ENCODE measurements around the gene PACSIN2.

DNA sequence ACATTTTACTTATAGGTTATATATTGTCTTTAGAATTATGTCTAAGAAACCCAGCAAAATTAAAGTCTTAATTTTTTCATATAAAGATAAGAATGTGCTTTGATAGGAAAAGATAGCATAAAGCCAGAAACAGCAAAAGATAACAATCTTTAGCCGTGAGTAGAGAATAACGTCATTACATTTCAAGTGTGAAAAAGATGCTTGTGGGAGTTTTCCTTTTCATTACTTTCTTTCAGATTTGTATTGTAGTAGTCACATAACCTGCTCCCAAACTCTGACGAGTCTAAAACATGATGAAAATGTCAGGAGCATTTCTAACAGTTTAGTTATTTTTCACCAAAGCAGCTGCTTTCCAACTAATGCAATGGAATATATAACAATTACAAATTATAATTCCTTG is 189.2 kb downstream of the PACSIN2 start:
- TF ChIP-seq, protein P1, sequence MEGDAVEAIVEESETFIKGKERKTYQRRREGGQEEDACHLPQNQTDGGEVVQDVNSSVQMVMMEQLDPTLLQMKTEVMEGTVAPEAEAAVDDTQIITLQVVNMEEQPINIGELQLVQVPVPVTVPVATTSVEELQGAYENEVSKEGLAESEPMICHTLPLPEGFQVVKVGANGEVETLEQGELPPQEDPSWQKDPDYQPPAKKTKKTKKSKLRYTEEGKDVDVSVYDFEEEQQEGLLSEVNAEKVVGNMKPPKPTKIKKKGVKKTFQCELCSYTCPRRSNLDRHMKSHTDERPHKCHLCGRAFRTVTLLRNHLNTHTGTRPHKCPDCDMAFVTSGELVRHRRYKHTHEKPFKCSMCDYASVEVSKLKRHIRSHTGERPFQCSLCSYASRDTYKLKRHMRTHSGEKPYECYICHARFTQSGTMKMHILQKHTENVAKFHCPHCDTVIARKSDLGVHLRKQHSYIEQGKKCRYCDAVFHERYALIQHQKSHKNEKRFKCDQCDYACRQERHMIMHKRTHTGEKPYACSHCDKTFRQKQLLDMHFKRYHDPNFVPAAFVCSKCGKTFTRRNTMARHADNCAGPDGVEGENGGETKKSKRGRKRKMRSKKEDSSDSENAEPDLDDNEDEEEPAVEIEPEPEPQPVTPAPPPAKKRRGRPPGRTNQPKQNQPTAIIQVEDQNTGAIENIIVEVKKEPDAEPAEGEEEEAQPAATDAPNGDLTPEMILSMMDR (IDR thresholded peaks at IDR 0.05): no peak
- no peak for TF ChIP-seq POLR2AphosphoS5 (IDR thresholded peaks at IDR 0.05)
- TF ChIP-seq POLR2A (IDR thresholded peaks at IDR 0.05): no peak
- TF ChIP-seq EP300 (IDR thresholded peaks at IDR 0.05): no peak
